SK-N-SH (cell line): ENCODE data around the gene RPP25. TPM values are rescaled to one million over a fixed set of nuclear protein-coding genes. Genes with fewer than 3 reads are reported as not detected.

Source experiments
- CTCF ChIA-PET: fragments of 300-600, 350-600 bp; formaldehyde crosslinking; extraction: SDS; loops from one replicate; lab custom pipeline; 2021; lab: Yijun Ruan, JAX
- POLR2A ChIA-PET: fragments of 350-600 bp; sonication (Branson Sonifier 250); formaldehyde crosslinking; extraction: SDS; loops from one replicate; lab custom pipeline; 2020; ENCODE audit warnings: antibody characterized with exemption, inconsistent platforms; lab: Yijun Ruan, JAX
- DNase-seq: peaks from one replicate; pipeline ENCODE4 v3.0.0; 2012
- H2AFZ ChIP-seq: fragments of 200-600 bp; sonication (generic); 2 replicates; pipeline ENCODE4 v1.8.1; 2016; ENCODE audit warnings: antibody characterized with exemption, mild to moderate bottlenecking, low read depth
- H3F3A ChIP-seq: fragments of 200-600 bp; sonication (generic); replicated peaks from 2 replicates; pipeline ENCODE3; 2016; ENCODE audit warnings: antibody characterized with exemption, mild to moderate bottlenecking; ENCODE audit not compliant: insufficient read depth
- H3K27ac ChIP-seq, 2 experiments: fragments of 200-500 bp in 1 of 2; fragments of 200-600 bp in 1 of 2; sonication (Bioruptor generic) in 1 of 2; sonication (generic), shearing (Covaris generic) in 1 of 2; 2 replicates each; pipeline versions ENCODE4 v1.5.1 to v1.6.1; 2014 to 2016; ENCODE audit warnings: low read depth in 2 of 2, inconsistent platforms in 1 of 2, low read length in 1 of 2, mild to moderate bottlenecking in 1 of 2, mixed read lengths in 1 of 2
- H3K27me3 ChIP-seq: fragments of 200-600 bp; sonication (generic), shearing (Covaris generic); 2 replicates; pipeline ENCODE4 v1.6.1; 2016; ENCODE audit warnings: mixed run types; ENCODE audit not compliant: insufficient read depth
- H3K36me3 ChIP-seq, 2 experiments: fragments of 200-500 bp in 1 of 2; fragments of 200-600 bp in 1 of 2; sonication (Bioruptor generic) in 1 of 2; sonication (generic) in 1 of 2; replicated peaks in 1 of 2; 2 replicates each; pipeline versions ENCODE3 to v1.5.1; 2014 to 2016; ENCODE audit warnings: low read length in 1 of 2, mild to moderate bottlenecking in 1 of 2; ENCODE audit not compliant: insufficient read depth in 2 of 2, control insufficient read depth in 1 of 2
- H3K4me1 ChIP-seq, 2 experiments: fragments of 200-500 bp in 1 of 2; fragments of 200-600 bp in 1 of 2; sonication (Bioruptor generic) in 1 of 2; sonication (generic), shearing (Covaris generic) in 1 of 2; 2 replicates each; pipeline versions ENCODE4 v1.5.1 to v1.6.1; 2014 to 2016; ENCODE audit warnings: low read depth in 1 of 2, low read length in 1 of 2, mixed run types in 1 of 2; ENCODE audit not compliant: insufficient read depth in 2 of 2, control insufficient read depth in 1 of 2
- H3K4me2 ChIP-seq: fragments of 200-600 bp; sonication (generic), shearing (Covaris generic); 2 replicates; pipeline ENCODE4 v1.6.1; 2017; ENCODE audit warnings: mixed run types
- H3K4me3 ChIP-seq, 2 experiments: fragments of 200-500 bp in 1 of 2; fragments of 200-600 bp in 1 of 2; sonication (Bioruptor generic) in 1 of 2; sonication (generic), shearing (Covaris generic) in 1 of 2; 2 replicates each; pipeline versions ENCODE4 v1.5.1 to v1.8.1; 2014 to 2016; ENCODE audit warnings: low read depth in 2 of 2, inconsistent platforms in 1 of 2, low read length in 1 of 2, mild to moderate bottlenecking in 1 of 2, mixed read lengths in 1 of 2, moderate library complexity in 1 of 2
- H3K79me2 ChIP-seq: fragments of 200-600 bp; sonication (generic); 2 replicates; pipeline ENCODE4 v1.8.1; 2017; ENCODE audit warnings: mild to moderate bottlenecking; ENCODE audit not compliant: insufficient read depth
- H3K9ac ChIP-seq: fragments of 200-600 bp; sonication (generic); 2 replicates; pipeline ENCODE4 v1.6.1; 2017; ENCODE audit warnings: mixed run types
- H3K9me2 ChIP-seq: fragments of 200-600 bp; sonication (generic); 2 replicates; pipeline ENCODE4 v1.6.1; 2017; ENCODE audit warnings: mixed run types
- H3K9me3 ChIP-seq: fragments of 200-600 bp; sonication (generic); 2 replicates; pipeline ENCODE4 v1.6.1; 2017; ENCODE audit warnings: mixed run types, mild to moderate bottlenecking, moderate library complexity
- H4K20me1 ChIP-seq: fragments of 200-600 bp; sonication (generic); 2 replicates; pipeline ENCODE4 v1.6.1; 2017; ENCODE audit warnings: mild to moderate bottlenecking, mixed run types; ENCODE audit not compliant: insufficient read depth
- CHD2 ChIP-seq: fragments of 150-350 bp; IDR thresholded peaks from 2 replicates; pipeline ENCODE4 v1.6.1; 2018; ENCODE audit warnings: low read length; ENCODE audit not compliant: partially characterized antibody
- ELF1 ChIP-seq: IDR thresholded peaks from 2 replicates; pipeline ENCODE4 v1.4.0; 2012
- FOSL2 ChIP-seq: IDR thresholded peaks from 2 replicates; pipeline ENCODE4 v1.4.0; 2012; ENCODE audit warnings: low read depth, mild to moderate bottlenecking, moderate library complexity, borderline replicate concordance
- GABPA ChIP-seq: IDR thresholded peaks from 2 replicates; pipeline ENCODE4 v1.4.0; 2012; ENCODE audit warnings: low read depth, mild to moderate bottlenecking
- GATA2 ChIP-seq: sonication (generic); formaldehyde crosslinking; IDR thresholded peaks from 2 replicates; pipeline ENCODE4 v1.5.0; 2020; ENCODE audit warnings: mild to moderate bottlenecking, missing genetic modification reagents
- MEF2A ChIP-seq: IDR thresholded peaks from 2 replicates; pipeline ENCODE4 v1.4.0; 2012; ENCODE audit warnings: low read depth, borderline replicate concordance
- MXI1 ChIP-seq: IDR thresholded peaks from 2 replicates; pipeline ENCODE4 v1.6.1; 2012; ENCODE audit warnings: mild to moderate bottlenecking, low read depth, low read length, improper control_type of control experiment
- PBX3 ChIP-seq: IDR thresholded peaks from 2 replicates; pipeline ENCODE4; 2012
- POLR2AphosphoS5 ChIP-seq: IDR thresholded peaks from 2 replicates; pipeline ENCODE4 v1.6.1; 2012; ENCODE audit warnings: low read depth, low read length
- RFX5 ChIP-seq: IDR thresholded peaks from 2 replicates; pipeline ENCODE4 v1.6.1; 2012; ENCODE audit warnings: mild to moderate bottlenecking, improper control_type of control experiment, low read length
- RXRA ChIP-seq: IDR thresholded peaks from 2 replicates; pipeline ENCODE4 v1.4.0; 2012; ENCODE audit warnings: low read depth, mild to moderate bottlenecking, borderline replicate concordance
- SIN3A ChIP-seq: IDR thresholded peaks from 2 replicates; pipeline ENCODE4 v1.6.1; 2012; ENCODE audit warnings: low read depth, mild to moderate bottlenecking, low read length, moderate library complexity, borderline replicate concordance
- TCF12 ChIP-seq: IDR thresholded peaks from 2 replicates; pipeline ENCODE4 v1.4.0; 2012
- TEAD4 ChIP-seq: IDR thresholded peaks from 2 replicates; pipeline ENCODE4 v1.4.0; 2012; ENCODE audit warnings: mild to moderate bottlenecking, borderline replicate concordance; ENCODE audit not compliant: insufficient read depth
- YY1 ChIP-seq: IDR thresholded peaks from 2 replicates; pipeline ENCODE4 v1.4.0; 2012; ENCODE audit warnings: low read depth, mild to moderate bottlenecking
- whole genome bisulfite sequencing: methylation state at CpG from one replicate; pipeline ENCODE4 v1.1.6; 2017; ENCODE audit warnings: low lambda C conversion rate; 5-methylcytosine and 5-hydroxymethylcytosine counted together
- polyA plus RNA-seq, 3 experiments: library from polyadenylated mRNA; depleted of rRNA; stranded (reverse); fragments of >200 nt; gene quantifications; 2 replicates each; pipeline ENCODE4 v1.2.3, GENCODE V29; 2012
- TF ChIP-seq, protein P1 (sequence below): fragments of 150-350 bp; IDR thresholded peaks from 2 replicates; pipeline ENCODE4 v1.6.1; 2017; ENCODE audit warnings: antibody characterized with exemption, low read length, low read depth, borderline replicate concordance
- TF ChIP-seq, protein P2 (sequence below): IDR thresholded peaks from 2 replicates; pipeline ENCODE4 v1.4.0; 2012; ENCODE audit warnings: low read depth, borderline replicate concordance
- TF ChIP-seq, protein P3 (sequence below): fragments of 200-600 bp; sonication (generic); IDR thresholded peaks from 2 replicates; pipeline ENCODE4 v1.6.1; 2017; ENCODE audit warnings: antibody characterized with exemption, mild to moderate bottlenecking, moderate library complexity

The RPP25 gene
- polyA plus RNA-seq, 1 of the 3 experiments (the other 2 are of a cell fraction): 1.7 TPM

DNA sequence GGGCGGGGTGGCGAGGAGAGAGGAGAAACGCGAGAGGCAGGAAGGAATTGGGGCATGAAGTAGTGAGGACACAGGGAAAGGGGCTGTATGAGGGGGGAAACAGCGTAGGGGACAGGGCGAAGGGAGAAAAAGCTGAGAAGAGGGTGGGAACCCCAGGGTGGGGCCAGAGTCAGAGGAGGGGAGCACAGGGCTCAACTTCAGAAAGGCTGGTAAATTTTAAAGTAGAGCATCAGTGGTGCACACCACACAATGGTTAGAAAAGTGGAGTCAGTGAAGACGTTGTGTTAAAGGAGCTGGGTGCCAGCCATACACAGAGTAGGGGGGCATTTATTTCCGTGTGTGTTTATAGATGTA lies 3.0 kb upstream of the RPP25 start:
- H3K27ac ChIP-seq: no peak overlapping the region
- ChIA-PET POLR2A (interaction anchor here (1.1 kb wide), 1 partner anchor 35 kb away, joined by 4 read pairs; no protein-coding TSS in a partner anchor), CTCF (interaction anchor here (0.7 to 1.9 kb wide), 8 partner anchors 9 to 191 kb away, joined by 3 to 5 read pairs (median 3); partner anchors contain the start of gene CSK)
- peaks cover 1 to 43% of the 10 kb centered on the region in 2 experiments; a peak in 2 of 4 replicates for H3K4me1 ChIP-seq
- no peaks in the 10 kb centered on the region for H3K36me3 ChIP-seq
- DNase-seq: no peak
- WGBS: 83% methylated on average over 8 of the region's 8 CpGs
- H3K9me2 ChIP-seq: no peaks in the 10 kb centered on the region
- TF ChIP-seq, protein P1, sequence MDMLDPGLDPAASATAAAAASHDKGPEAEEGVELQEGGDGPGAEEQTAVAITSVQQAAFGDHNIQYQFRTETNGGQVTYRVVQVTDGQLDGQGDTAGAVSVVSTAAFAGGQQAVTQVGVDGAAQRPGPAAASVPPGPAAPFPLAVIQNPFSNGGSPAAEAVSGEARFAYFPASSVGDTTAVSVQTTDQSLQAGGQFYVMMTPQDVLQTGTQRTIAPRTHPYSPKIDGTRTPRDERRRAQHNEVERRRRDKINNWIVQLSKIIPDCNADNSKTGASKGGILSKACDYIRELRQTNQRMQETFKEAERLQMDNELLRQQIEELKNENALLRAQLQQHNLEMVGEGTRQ: no peak
- no peak for TF ChIP-seq CHD2
- TF ChIP-seq YY1: no peak
- TF ChIP-seq MEF2A: no peak
- no peak for TF ChIP-seq TCF12
- TF ChIP-seq, protein P2, sequence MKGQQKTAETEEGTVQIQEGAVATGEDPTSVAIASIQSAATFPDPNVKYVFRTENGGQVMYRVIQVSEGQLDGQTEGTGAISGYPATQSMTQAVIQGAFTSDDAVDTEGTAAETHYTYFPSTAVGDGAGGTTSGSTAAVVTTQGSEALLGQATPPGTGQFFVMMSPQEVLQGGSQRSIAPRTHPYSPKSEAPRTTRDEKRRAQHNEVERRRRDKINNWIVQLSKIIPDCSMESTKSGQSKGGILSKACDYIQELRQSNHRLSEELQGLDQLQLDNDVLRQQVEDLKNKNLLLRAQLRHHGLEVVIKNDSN: no peak
- TF ChIP-seq GATA2 (CRISPR knock-in tag): no peak
- no peak for TF ChIP-seq RXRA
- TF ChIP-seq MXI1: no peak
- TF ChIP-seq, protein P3, sequence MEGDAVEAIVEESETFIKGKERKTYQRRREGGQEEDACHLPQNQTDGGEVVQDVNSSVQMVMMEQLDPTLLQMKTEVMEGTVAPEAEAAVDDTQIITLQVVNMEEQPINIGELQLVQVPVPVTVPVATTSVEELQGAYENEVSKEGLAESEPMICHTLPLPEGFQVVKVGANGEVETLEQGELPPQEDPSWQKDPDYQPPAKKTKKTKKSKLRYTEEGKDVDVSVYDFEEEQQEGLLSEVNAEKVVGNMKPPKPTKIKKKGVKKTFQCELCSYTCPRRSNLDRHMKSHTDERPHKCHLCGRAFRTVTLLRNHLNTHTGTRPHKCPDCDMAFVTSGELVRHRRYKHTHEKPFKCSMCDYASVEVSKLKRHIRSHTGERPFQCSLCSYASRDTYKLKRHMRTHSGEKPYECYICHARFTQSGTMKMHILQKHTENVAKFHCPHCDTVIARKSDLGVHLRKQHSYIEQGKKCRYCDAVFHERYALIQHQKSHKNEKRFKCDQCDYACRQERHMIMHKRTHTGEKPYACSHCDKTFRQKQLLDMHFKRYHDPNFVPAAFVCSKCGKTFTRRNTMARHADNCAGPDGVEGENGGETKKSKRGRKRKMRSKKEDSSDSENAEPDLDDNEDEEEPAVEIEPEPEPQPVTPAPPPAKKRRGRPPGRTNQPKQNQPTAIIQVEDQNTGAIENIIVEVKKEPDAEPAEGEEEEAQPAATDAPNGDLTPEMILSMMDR: no peak
- TF ChIP-seq GABPA: no peak
- TF ChIP-seq SIN3A: no peak
- TF ChIP-seq TEAD4: no peak
- no peak for TF ChIP-seq ELF1
- no peak for TF ChIP-seq RFX5
- no peak for TF ChIP-seq POLR2AphosphoS5
- TF ChIP-seq FOSL2: no peak
- no peak for TF ChIP-seq PBX3
- H3K4me2 ChIP-seq: no peak overlapping the region
- no peaks in the 10 kb centered on the region; the same call in 1 of the 2 replicates for H3K27me3 ChIP-seq
- H3K9me3 ChIP-seq: no peaks in the 10 kb centered on the region
- no peaks in the 10 kb centered on the region for H4K20me1 ChIP-seq
- H3K4me3 ChIP-seq: no peak overlapping the region
- no peak overlapping the region for H3K9ac ChIP-seq
- no peak overlapping the region for H2AFZ ChIP-seq
- H3F3A ChIP-seq: peaks cover 5% of the 10 kb centered on the region
- no peaks in the 10 kb centered on the region for H3K79me2 ChIP-seq
